HepG2 (cell line): ENCODE results near the gene PTPN18. TPM values are rescaled to one million over a fixed set of nuclear protein-coding genes. Genes with fewer than 3 reads are reported as not detected.
A peak's percentile ranks its signal among the peaks of the same experiment; 100 is the strongest.

Experiments used
- ATAC-seq: fragments of 200-7000 bp; cut with Tn5 transposase; 3 replicates; pipeline ENCODE4 v1.9.1; 2020; ENCODE audit warnings: mild to moderate bottlenecking, moderate library complexity
- BruUV-seq: library from RNA; stranded (reverse); fragments of 400-500 nt; replicated peaks from 2 replicates; lab custom pipeline; 2021; lab: Mats Ljungman, UMichigan
- CTCF ChIA-PET: fragments of 300-600 bp; formaldehyde crosslinking; extraction: SDS; loops from one replicate; lab custom pipeline; 2021; ENCODE audit warnings: low total read pairs, inconsistent platforms, low intra/inter-chr PET ratio; lab: Yijun Ruan, JAX
- POLR2A ChIA-PET: fragments of 350-600 bp; sonication (Branson Sonifier 250); formaldehyde crosslinking; loops from one replicate; lab custom pipeline; 2020; ENCODE audit warnings: antibody characterized with exemption, inconsistent platforms; lab: Yijun Ruan, JAX
- DNase-seq: peaks from one replicate; pipeline ENCODE4 v3.0.0-alpha.2; 2015; ENCODE audit warnings: low spot score
- FAIRE-seq: peaks from 3 replicates; lab custom pipeline; 2011; peaks lifted over from hg19 to GRCh38; lab: Jason Lieb, UNC
- H2AFZ ChIP-seq: one replicate; pipeline ENCODE4 v1.6.1; 2011; ENCODE audit warnings: low read length, inconsistent platforms
- H3K27ac ChIP-seq: fragments of 300-600 bp; 3 replicates; pipeline ENCODE4 v1.8.0; 2011; ENCODE audit warnings: mixed run types, mild to moderate bottlenecking, mixed read lengths, low read length, inconsistent platforms; ENCODE audit not compliant: insufficient read depth; ENCODE audit errors: extremely low read length
- H3K27me3 ChIP-seq, 2 experiments: fragments of 200-600 bp in 1 of 2; 2 replicates in 1 of 2; 3 replicates in 1 of 2; pipeline versions ENCODE4 v1.6.0 to v1.8.0; 2011; ENCODE audit warnings: low read length in 2 of 2, mild to moderate bottlenecking in 2 of 2, moderate library complexity in 2 of 2, inconsistent platforms in 1 of 2; ENCODE audit not compliant: insufficient read depth in 2 of 2, control insufficient read depth in 1 of 2
- H3K36me3 ChIP-seq, 2 experiments: fragments of 200-600 bp in 1 of 2; replicated peaks in 1 of 2; 2 replicates in 1 of 2; 3 replicates in 1 of 2; pipeline versions ENCODE4 v1.5.1 to v1.8.0; 2011; ENCODE audit warnings: low read length in 2 of 2, inconsistent platforms in 1 of 2; ENCODE audit not compliant: insufficient read depth in 2 of 2, control insufficient read depth in 1 of 2
- H3K4me1 ChIP-seq: 2 replicates; pipeline ENCODE4 v1.5.1; 2012; ENCODE audit warnings: low read length, inconsistent platforms; ENCODE audit not compliant: insufficient read depth
- H3K4me2 ChIP-seq: 2 replicates; pipeline ENCODE4 v1.6.0; 2011; ENCODE audit warnings: low read depth, low read length, inconsistent platforms
- H3K4me3 ChIP-seq, 3 experiments: fragments of 200-600 bp in 1 of 3; sonication (generic), shearing (Covaris generic) in 1 of 3; replicated peaks in 1 of 3; 2 replicates each; pipeline ENCODE4 v1.5.1; 2011 to 2016; ENCODE audit warnings: low read length in 3 of 3, inconsistent platforms in 2 of 3, low read depth in 2 of 3, mild to moderate bottlenecking in 2 of 3, control low read depth in 1 of 3, mixed read lengths in 1 of 3; ENCODE audit not compliant: insufficient read depth in 1 of 3
- H3K79me2 ChIP-seq: one replicate; pipeline ENCODE4 v1.6.1; 2011; ENCODE audit warnings: low read length, inconsistent platforms; ENCODE audit not compliant: insufficient read depth
- H3K9ac ChIP-seq: 2 replicates; pipeline ENCODE4 v1.6.0; 2011; ENCODE audit warnings: mild to moderate bottlenecking, low read depth, low read length, inconsistent platforms; ENCODE audit not compliant: insufficient read depth
- H3K9me3 ChIP-seq: 2 replicates; pipeline ENCODE4 v1.5.1; 2012; ENCODE audit warnings: mild to moderate bottlenecking, low read length
- H4K20me1 ChIP-seq: 2 replicates; pipeline ENCODE4 v1.6.0; 2011; ENCODE audit warnings: inconsistent platforms, mild to moderate bottlenecking, low read length, moderate library complexity; ENCODE audit not compliant: insufficient read depth
- BHLHE40 ChIP-seq: IDR thresholded peaks from 2 replicates; pipeline ENCODE4 v1.6.1; 2011; ENCODE audit warnings: low read length, improper control_type of control experiment
- SKIL ChIP-seq: sonication (generic); formaldehyde crosslinking; IDR thresholded peaks from 2 replicates; pipeline ENCODE4 v1.8.0; 2022; ENCODE audit warnings: missing genetic modification reagents, mild to moderate bottlenecking, moderate library complexity, borderline replicate concordance
- SMAD9 ChIP-seq: sonication (generic); formaldehyde crosslinking; IDR thresholded peaks from 2 replicates; pipeline ENCODE4 v1.5.1; 2020; ENCODE audit warnings: mild to moderate bottlenecking, missing genetic modification reagents
- ZNF687 ChIP-seq: sonication (generic); formaldehyde crosslinking; IDR thresholded peaks from 2 replicates; pipeline ENCODE4 v1.5.1; 2020; ENCODE audit warnings: mild to moderate bottlenecking, missing genetic modification reagents, moderate library complexity
- ZNF777 ChIP-seq: sonication (generic); formaldehyde crosslinking; IDR thresholded peaks from 2 replicates; pipeline ENCODE4 v1.4.0; 2020; ENCODE audit warnings: missing genetic modification reagents
- WGBS: methylation state at CpG from one replicate; pipeline ENCODE4 v1.1.6; 2017; ENCODE audit warnings: low lambda C conversion rate; 5-methylcytosine and 5-hydroxymethylcytosine counted together
- in situ Hi-C: cut with HindIII; loops from 2 replicates; pipeline ENCODE4 v1.10.0; 2017; ENCODE audit warnings: low pct_unique_long_range_greater_than_20kb; ENCODE audit not compliant: extremely low pct_ligation_motif_present
- intact Hi-C: fragments of 100-400 bp; cut with micrococcal nuclease; formaldehyde crosslinking; loops from one replicate; pipeline ENCODE4 v1.10.0; 2022; ENCODE audit not compliant: unreplicated experiment
- polyA plus RNA-seq, 8 experiments: library from polyadenylated mRNA; depleted of rRNA in 3 of 8; stranded (reverse) in 7 of 8; unstranded in 1 of 8; fragments of >200 nt; fragmentation: Illumina TruSeq in 4 of 8; extraction: Trizol in 4 of 8; gene quantifications; 2 replicates each; pipeline versions ENCODE4 v1.2.1 to v1.2.3, GENCODE V29; 2011 to 2016; ENCODE audit warnings: low read depth in 4 of 8, missing spikeins in 1 of 8, mixed read lengths in 1 of 8; ENCODE audit not compliant: insufficient read depth in 1 of 8
- total RNA-seq, 5 experiments: library from RNA; depleted of rRNA; stranded (reverse); fragments of >200 nt; fragmentation: Illumina TruSeq; extraction: Trizol; gene quantifications; 2 replicates each; pipeline ENCODE4 v1.2.3, GENCODE V29; 2016; ENCODE audit warnings: low read depth in 1 of 5

The PTPN18 gene
- total and polyA plus RNA-seq, 2 of the 13 experiments (the other 11 are each of a cell fraction or from before 2014, with no cell fraction given): 14.8 to 39.6 TPM

DNA sequence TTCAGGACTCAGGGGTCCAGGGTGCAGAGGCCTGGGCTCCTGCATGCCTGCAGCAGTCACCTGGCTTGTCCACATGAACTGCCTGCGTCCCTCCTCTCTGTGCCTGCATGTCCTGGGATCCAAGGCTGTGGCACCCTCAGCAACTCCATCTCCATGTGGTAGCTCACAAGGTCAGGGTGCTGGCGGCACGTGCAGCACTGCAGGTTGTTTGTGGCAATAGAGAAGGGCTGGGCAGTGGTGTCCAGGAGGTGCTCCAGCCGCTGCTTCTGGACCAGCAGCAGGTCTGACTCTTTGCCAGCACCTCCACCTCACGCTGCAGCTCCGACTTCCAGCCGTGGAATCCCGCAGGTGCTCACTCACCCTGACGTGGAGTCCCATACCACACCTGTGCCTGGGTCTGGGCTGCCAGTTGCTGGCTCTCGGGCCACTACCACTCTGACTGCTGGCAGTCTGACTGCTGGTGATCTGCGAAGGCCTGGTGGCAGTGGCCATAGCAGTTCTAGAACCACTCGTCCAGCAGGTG is 42.0 kb upstream of the PTPN18 start:
- H3K4me3 ChIP-seq: no peak overlapping the region
- intact Hi-C loops: no loop called here
- peaks cover 1 to 16% of the 10 kb centered on the region in 2 experiments; a peak in 2 of 5 replicates for H3K27me3 ChIP-seq
- H3K27ac ChIP-seq: no peak overlapping the region
- ATAC-seq (no peak; the same call in none of the 3 replicates), FAIRE-seq (no peak), DNase-seq (no peak)
- peaks cover 14% of the 10 kb centered on the region for H3K4me1 ChIP-seq
- H4K20me1 ChIP-seq: no peaks in the 10 kb centered on the region
- no peak overlapping the region for H2AFZ ChIP-seq
- no peaks in the 10 kb centered on the region for H3K36me3 ChIP-seq
- POLR2A ChIA-PET: no interaction called here
- H3K79me2 ChIP-seq: no peaks in the 10 kb centered on the region
- TF ChIP-seq SMAD9: no peak
- peak; percentile 61; the same call in 1 of the 2 replicates for TF ChIP-seq BHLHE40
- 32% methylated on average over 8 of the region's 12 CpGs for WGBS
- no peaks in the 10 kb centered on the region for H3K9me3 ChIP-seq
- no TSS peak for BruUV-seq
- H3K4me2 ChIP-seq: no peak overlapping the region
- in situ Hi-C loops: no loop called here
- CTCF ChIA-PET: no interaction called here
- no peak overlapping the region for H3K9ac ChIP-seq

DNA sequence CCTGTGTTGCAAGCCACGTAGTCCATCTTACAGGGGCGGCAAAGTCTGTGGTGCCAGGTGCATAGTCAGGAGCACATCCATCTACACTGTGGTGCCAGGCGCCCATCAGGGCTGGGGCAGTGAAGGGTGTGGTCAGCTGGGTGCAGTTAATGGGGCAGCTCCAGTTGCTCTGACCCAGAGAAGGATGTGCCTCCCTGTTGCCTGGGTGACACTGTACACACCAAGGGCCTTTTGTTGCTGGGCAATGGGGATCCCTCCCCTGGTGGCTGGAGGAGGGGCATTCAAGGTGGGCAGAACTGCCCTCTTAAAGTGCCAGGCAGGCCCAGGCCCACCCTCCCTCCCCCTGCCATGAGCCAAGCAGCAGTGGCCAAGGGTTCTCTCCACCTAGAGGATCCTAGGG is 41.5 kb upstream of the PTPN18 start:
- no peaks in the 10 kb centered on the region for H3K36me3 ChIP-seq
- peaks cover 1 to 16% of the 10 kb centered on the region in 2 experiments; a peak in 2 of 5 replicates for H3K27me3 ChIP-seq
- no peaks in the 10 kb centered on the region for H3K9me3 ChIP-seq
- TF ChIP-seq ZNF687 (CRISPR knock-in tag) (0 out of 2 replicates have a peak, but pooled peaks have one; percentile 6), ZNF777 (CRISPR knock-in tag) (no peak), SKIL (CRISPR knock-in tag) (no peak)
- intact Hi-C loops: no loop called here
- DNase-seq (no peak), FAIRE-seq (no peak), ATAC-seq (peak; percentile 20)
- no peaks in the 10 kb centered on the region for H3K79me2 ChIP-seq
- no peak overlapping the region for H3K4me3 ChIP-seq
- ChIA-PET POLR2A (no interaction called here), CTCF (no interaction called here)
- peaks cover 14% of the 10 kb centered on the region for H3K4me1 ChIP-seq
- WGBS: no CpG with 5 or more reads among the region's 3 CpGs
- no peak overlapping the region for H3K9ac ChIP-seq
- no peak overlapping the region for H3K27ac ChIP-seq
- H2AFZ ChIP-seq: no peak overlapping the region
- no peak overlapping the region for H3K4me2 ChIP-seq
- in situ Hi-C loops: no loop called here
- no peaks in the 10 kb centered on the region for H4K20me1 ChIP-seq
- no TSS peak for BruUV-seq
